ENCODE measurements around the gene SUPT4H1.

Gene SUPT4H1

GRCh38 chr17:58352596-58353388 lies 791 bp upstream of the SUPT4H1 start:
- no peak for TF ChIP-seq CTCF (IDR thresholded peaks at IDR 0.05; ENCODE audit: borderline replicate concordance, control extremely low read depth, extremely low read depth, insufficient read depth, missing control alignments)
- in situ Hi-C loops (cut with MboI; ENCODE audit: low sequenced_read_pairs, unreplicated experiment), result no loop called here
- peak; percentile 41 for DNase-seq (ENCODE audit: low spot score)

GRCh38 chr17:58351182-58351581 lies 819 bp downstream of the SUPT4H1 start:
- no peak for TF ChIP-seq CTCF (IDR thresholded peaks at IDR 0.05; ENCODE audit: borderline replicate concordance, control extremely low read depth, extremely low read depth, insufficient read depth, missing control alignments)
- DNase-seq (ENCODE audit: low spot score), result peak; percentile 12
- in situ Hi-C loops (cut with MboI; ENCODE audit: low sequenced_read_pairs, unreplicated experiment), result no loop called here

GRCh38 chr17:58348038-58348437 lies 4.0 kb downstream of the SUPT4H1 start:
- in situ Hi-C loops (cut with MboI; ENCODE audit: low sequenced_read_pairs, unreplicated experiment), result no loop called here
- TF ChIP-seq CTCF (IDR thresholded peaks at IDR 0.05; ENCODE audit: borderline replicate concordance, control extremely low read depth, extremely low read depth, insufficient read depth, missing control alignments), result no peak
- DNase-seq (ENCODE audit: low spot score), result no peak

GRCh38 chr17:58345500-58345899 lies 6.5 kb downstream of the SUPT4H1 start:
- TF ChIP-seq CTCF (IDR thresholded peaks at IDR 0.05; ENCODE audit: borderline replicate concordance, control extremely low read depth, extremely low read depth, insufficient read depth, missing control alignments), result no peak
- no peak for DNase-seq (ENCODE audit: low spot score)
- in situ Hi-C loops (cut with MboI; ENCODE audit: low sequenced_read_pairs, unreplicated experiment), result no loop called here

GRCh38 chr17:58344791-58345157 lies 7.2 kb downstream of the SUPT4H1 start:
- DNase-seq (ENCODE audit: low spot score), result no peak
- in situ Hi-C loops (cut with MboI; ENCODE audit: low sequenced_read_pairs, unreplicated experiment), result no loop called here
- peak; percentile 53 for TF ChIP-seq CTCF (IDR thresholded peaks at IDR 0.05; ENCODE audit: borderline replicate concordance, control extremely low read depth, extremely low read depth, insufficient read depth, missing control alignments)

GRCh38 chr17:58344047-58344790 lies 7.8 kb downstream of the SUPT4H1 start:
- TF ChIP-seq CTCF (IDR thresholded peaks at IDR 0.05; ENCODE audit: borderline replicate concordance, control extremely low read depth, extremely low read depth, insufficient read depth, missing control alignments), result no peak
- peak; percentile 77 for DNase-seq (ENCODE audit: low spot score)
- in situ Hi-C loops (cut with MboI; ENCODE audit: low sequenced_read_pairs, unreplicated experiment), result no loop called here
